ENCODE data around the gene ZC3H6.
A peak's percentile ranks its signal among the peaks of the same experiment; 100 is the strongest.

ZC3H6 gene, protein sequence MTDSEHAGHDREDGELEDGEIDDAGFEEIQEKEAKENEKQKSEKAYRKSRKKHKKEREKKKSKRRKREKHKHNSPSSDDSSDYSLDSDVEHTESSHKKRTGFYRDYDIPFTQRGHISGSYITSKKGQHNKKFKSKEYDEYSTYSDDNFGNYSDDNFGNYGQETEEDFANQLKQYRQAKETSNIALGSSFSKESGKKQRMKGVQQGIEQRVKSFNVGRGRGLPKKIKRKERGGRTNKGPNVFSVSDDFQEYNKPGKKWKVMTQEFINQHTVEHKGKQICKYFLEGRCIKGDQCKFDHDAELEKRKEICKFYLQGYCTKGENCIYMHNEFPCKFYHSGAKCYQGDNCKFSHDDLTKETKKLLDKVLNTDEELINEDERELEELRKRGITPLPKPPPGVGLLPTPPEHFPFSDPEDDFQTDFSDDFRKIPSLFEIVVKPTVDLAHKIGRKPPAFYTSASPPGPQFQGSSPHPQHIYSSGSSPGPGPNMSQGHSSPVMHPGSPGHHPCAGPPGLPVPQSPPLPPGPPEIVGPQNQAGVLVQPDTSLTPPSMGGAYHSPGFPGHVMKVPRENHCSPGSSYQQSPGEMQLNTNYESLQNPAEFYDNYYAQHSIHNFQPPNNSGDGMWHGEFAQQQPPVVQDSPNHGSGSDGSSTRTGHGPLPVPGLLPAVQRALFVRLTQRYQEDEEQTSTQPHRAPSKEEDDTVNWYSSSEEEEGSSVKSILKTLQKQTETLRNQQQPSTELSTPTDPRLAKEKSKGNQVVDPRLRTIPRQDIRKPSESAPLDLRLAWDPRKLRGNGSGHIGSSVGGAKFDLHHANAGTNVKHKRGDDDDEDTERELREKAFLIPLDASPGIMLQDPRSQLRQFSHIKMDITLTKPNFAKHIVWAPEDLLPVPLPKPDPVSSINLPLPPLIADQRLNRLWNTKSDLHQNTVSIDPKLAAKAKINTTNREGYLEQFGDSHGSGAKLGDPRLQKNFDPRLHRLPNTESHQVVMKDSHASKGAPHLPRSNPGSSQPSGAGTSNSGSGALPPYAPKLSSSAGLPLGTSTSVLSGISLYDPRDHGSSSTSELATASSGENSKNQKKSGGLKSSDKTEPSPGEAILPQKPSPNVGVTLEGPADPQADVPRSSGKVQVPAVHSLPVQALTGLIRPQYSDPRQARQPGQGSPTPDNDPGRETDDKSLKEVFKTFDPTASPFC
- long read RNA-seq, partial matches to known transcripts = 3 of 5 reads
- long read RNA-seq, other reads (novel, unspliced or antisense) = 2 of 5 reads

- Histone ChIP-seq H3K27ac (replicated peaks) (peak within 1 kb of the TSS; percentile 99), H3K27me3 (ENCODE audit: insufficient read depth, poor library complexity, severe bottlenecking) (no peaks in the 10 kb centered on the region)
- TF ChIP-seq SPI1 (IDR thresholded peaks at IDR 0.05; ENCODE audit: borderline replicate concordance, low read depth) (no peak), REST (IDR thresholded peaks at IDR 0.05; ENCODE audit: insufficient replicate concordance, low read depth) (peak; percentile 51), POLR2AphosphoS5 (IDR thresholded peaks at IDR 0.05; ENCODE audit: low read depth) (peak; percentile 91), CTCF (IDR thresholded peaks at IDR 0.05; ENCODE audit: insufficient read depth, low read length) (no peak), GABPA (IDR thresholded peaks at IDR 0.05; ENCODE audit: low read depth) (0 out of 2 replicates have a peak, but pooled peaks have one; percentile 34)
Measured at GRCh38 chr2:112275311-112275886, at the start of gene ZC3H6. ZC3H6 (plus strand) TSS chr2:112275597; CDS start chr2:112275995, 398 bp downstream.

GRCh38 chr2:112229348-112229747 lies 46.0 kb upstream of the ZC3H6 start:
- Histone ChIP-seq H3K4me3 (replicated peaks; ENCODE audit: insufficient read depth, low read length) (no peak overlapping the region), H3K27me3 (ENCODE audit: insufficient read depth, poor library complexity, severe bottlenecking) (no peaks in the 10 kb centered on the region), H3K27ac (replicated peaks) (no peak overlapping the region)
- TF ChIP-seq GABPA (IDR thresholded peaks at IDR 0.05; ENCODE audit: low read depth) (no peak), CTCF (IDR thresholded peaks at IDR 0.05; ENCODE audit: insufficient read depth, low read length) (no peak)
- DNase-seq (ENCODE audit: low read depth in 1 of 2, low spot score in 1 of 2) = no peak

More at GRCh38 chr2:112275311-112275886, at the start of gene ZC3H6:
- H3K4me3 ChIP-seq (replicated peaks; ENCODE audit: insufficient read depth, low read length) = peak within 1 kb of the TSS; percentile 63
- DNase-seq (ENCODE audit: low read depth in 1 of 2, low spot score in 1 of 2) = peak; percentile 96 to 98

GRCh38 chr2:112230371-112230770 lies 45.0 kb upstream of the ZC3H6 start:
- Histone ChIP-seq H3K4me3 (replicated peaks; ENCODE audit: insufficient read depth, low read length) (no peak overlapping the region), H3K27me3 (ENCODE audit: insufficient read depth, poor library complexity, severe bottlenecking) (no peaks in the 10 kb centered on the region), H3K27ac (replicated peaks) (no peak overlapping the region)
- TF ChIP-seq SPI1 (IDR thresholded peaks at IDR 0.05; ENCODE audit: borderline replicate concordance, low read depth) (no peak), POLR2AphosphoS5 (IDR thresholded peaks at IDR 0.05; ENCODE audit: low read depth) (no peak), GABPA (IDR thresholded peaks at IDR 0.05; ENCODE audit: low read depth) (no peak), CTCF (IDR thresholded peaks at IDR 0.05; ENCODE audit: insufficient read depth, low read length) (no peak), REST (IDR thresholded peaks at IDR 0.05; ENCODE audit: insufficient replicate concordance, low read depth) (no peak)
- no peak for DNase-seq (ENCODE audit: low read depth in 1 of 2, low spot score in 1 of 2)
